HCT116 (cell line): Measurements from ENCODE around the gene KIFC1. TPM values are rescaled to one million over a fixed set of nuclear protein-coding genes. Genes with fewer than 3 reads are reported as not detected.
A peak's percentile ranks its signal among the peaks of the same experiment; 100 is the strongest.

Source experiments
- ATAC-seq: fragments of 200-7000 bp; cut with Tn5 transposase; 2 replicates; pipeline ENCODE4 v1.9.1; 2020; ENCODE audit warnings: mild to moderate bottlenecking, moderate library complexity
- BruUV-seq: library from RNA; stranded (reverse); fragments of 400-500 nt; replicated peaks from 2 replicates; lab custom pipeline; 2021; lab: Mats Ljungman, UMichigan
- CTCF ChIA-PET: fragments of 300-600 bp; sonication (Branson Sonifier 250); formaldehyde crosslinking; loops from one replicate; lab custom pipeline; 2021; ENCODE audit warnings: antibody characterized with exemption; lab: Charles Lee
- POLR2A ChIA-PET: fragments of 300-600, 350-600 bp; sonication (Branson Sonifier 250); formaldehyde crosslinking; loops from one replicate; lab custom pipeline; 2021; ENCODE audit warnings: antibody characterized with exemption; lab: Charles Lee
- RAD21 ChIA-PET, 2 experiments: fragments of 300-600 bp; sonication (Branson Sonifier 250); formaldehyde crosslinking; loops; one replicate each; lab custom pipeline; 2023; ENCODE audit warnings: low total read pairs in 2 of 2; ENCODE audit not compliant: uncharacterized antibody in 2 of 2, unreplicated experiment in 2 of 2, low non-redundant PET in 1 of 2; lab: Charles Lee
- DNase-seq: peaks from one replicate; pipeline ENCODE4 v3.0.0-alpha.2; 2010; ENCODE audit warnings: low read depth, low spot score
- H2AFZ ChIP-seq: fragments of 200-600 bp; shearing (Covaris generic), sonication (generic); 2 replicates; pipeline ENCODE4 v1.6.1; 2017; ENCODE audit warnings: low read depth, mixed run types, mixed read lengths, antibody characterized with exemption, low read length; ENCODE audit not compliant: poor library complexity, severe bottlenecking
- H3K27ac ChIP-seq: 2 replicates; pipeline ENCODE4 v1.5.1; 2012; ENCODE audit warnings: low read depth, low read length
- H3K27me3 ChIP-seq: fragments of 200-600 bp; sonication (generic); 2 replicates; pipeline ENCODE4 v1.6.1; 2016; ENCODE audit warnings: mixed run types, low read length, mixed read lengths; ENCODE audit not compliant: insufficient read depth
- H3K36me3 ChIP-seq, 2 experiments: fragments of 200-500 bp in 1 of 2; fragments of 200-600 bp in 1 of 2; sonication (Bioruptor generic) in 1 of 2; sonication (generic) in 1 of 2; 2 replicates each; pipeline versions ENCODE4 v1.5.1 to v1.6.1; 2014 to 2016; ENCODE audit warnings: low read length in 2 of 2, inconsistent platforms in 1 of 2, mixed read lengths in 1 of 2, mixed run types in 1 of 2; ENCODE audit not compliant: insufficient read depth in 2 of 2, control insufficient read depth in 1 of 2
- H3K4me1 ChIP-seq, 2 experiments: fragments of 200-600 bp in 1 of 2; sonication (generic) in 1 of 2; 2 replicates each; pipeline versions ENCODE4 v1.5.1 to v1.6.1; 2012 to 2017; ENCODE audit warnings: low read length in 2 of 2, inconsistent platforms in 1 of 2, mild to moderate bottlenecking in 1 of 2, mixed read lengths in 1 of 2, mixed run types in 1 of 2, moderate library complexity in 1 of 2; ENCODE audit not compliant: insufficient read depth in 2 of 2, control insufficient read depth in 1 of 2
- H3K4me2 ChIP-seq: fragments of 200-600 bp; sonication (generic); 2 replicates; pipeline ENCODE4 v1.6.1; 2017; ENCODE audit warnings: mixed run types, low read length, mixed read lengths
- H3K4me3 ChIP-seq, 2 experiments: fragments of 200-600 bp in 1 of 2; sonication (generic) in 1 of 2; replicated peaks in 1 of 2; 2 replicates each; pipeline ENCODE4 v1.5.1; 2011 to 2016; ENCODE audit warnings: low read length in 2 of 2, control low read depth in 1 of 2, low read depth in 1 of 2, mild to moderate bottlenecking in 1 of 2, mixed read lengths in 1 of 2, mixed run types in 1 of 2
- H3K79me2 ChIP-seq: fragments of 200-600 bp; sonication (generic); 2 replicates; pipeline ENCODE4 v1.6.1; 2017; ENCODE audit warnings: mild to moderate bottlenecking, mixed run types, low read length, moderate library complexity, mixed read lengths; ENCODE audit not compliant: insufficient read depth
- H3K9ac ChIP-seq: fragments of 200-600 bp; sonication (generic); 2 replicates; pipeline ENCODE4 v1.6.1; 2016; ENCODE audit warnings: low read length, mixed read lengths
- H3K9me2 ChIP-seq: fragments of 200-600 bp; sonication (generic), shearing (Covaris generic); 2 replicates; pipeline ENCODE4 v1.6.1; 2017; ENCODE audit warnings: mixed run types, mild to moderate bottlenecking, moderate library complexity; ENCODE audit not compliant: insufficient read depth
- H3K9me3 ChIP-seq, 2 experiments: fragments of 200-500 bp in 1 of 2; fragments of 200-600 bp in 1 of 2; sonication (Bioruptor generic) in 1 of 2; sonication (generic) in 1 of 2; 2 replicates each; pipeline ENCODE4 v1.6.1; 2014 to 2017; ENCODE audit warnings: low read length in 2 of 2, mixed read lengths in 2 of 2, inconsistent platforms in 1 of 2, low read depth in 1 of 2, mild to moderate bottlenecking in 1 of 2, mixed run types in 1 of 2, moderate library complexity in 1 of 2; ENCODE audit not compliant: control insufficient read depth in 1 of 2, insufficient read depth in 1 of 2
- H4K20me1 ChIP-seq: fragments of 200-600 bp; sonication (generic), shearing (Covaris generic); 2 replicates; pipeline ENCODE4 v1.6.1; 2017; ENCODE audit warnings: mixed run types, mild to moderate bottlenecking, moderate library complexity; ENCODE audit not compliant: insufficient read depth
- CBX3 ChIP-seq: IDR thresholded peaks from 2 replicates; pipeline ENCODE4 v1.6.1; 2012; ENCODE audit warnings: low read depth
- CEBPB ChIP-seq: IDR thresholded peaks from 2 replicates; pipeline ENCODE4 v1.6.1; 2012; ENCODE audit warnings: low read depth
- EGR1 ChIP-seq: IDR thresholded peaks from 2 replicates; pipeline ENCODE4 v1.6.1; 2012; ENCODE audit warnings: low read depth
- EZH2 ChIP-seq: fragments of 200-600 bp; sonication (generic); IDR thresholded peaks from 2 replicates; pipeline ENCODE4 v1.6.1; 2017; ENCODE audit warnings: antibody characterized with exemption, mixed run types
- EZH2phosphoT487 ChIP-seq: fragments of 200-600 bp; IDR thresholded peaks from 2 replicates; pipeline ENCODE4 v1.6.1; 2018; ENCODE audit warnings: antibody characterized with exemption, borderline replicate concordance
- FOSL1 ChIP-seq: IDR thresholded peaks from 2 replicates; pipeline ENCODE4 v1.6.1; 2012; ENCODE audit warnings: low read depth
- JUND ChIP-seq: IDR thresholded peaks from 2 replicates; pipeline ENCODE4 v1.6.1; 2012
- POLR2A ChIP-seq: IDR thresholded peaks from 2 replicates; pipeline ENCODE4 v1.7.0; 2011; ENCODE audit warnings: borderline replicate concordance; ENCODE audit not compliant: insufficient read depth, insufficient read length; ENCODE audit errors: extremely low read depth
- SP1 ChIP-seq: IDR thresholded peaks from 2 replicates; pipeline ENCODE4 v1.6.1; 2012; ENCODE audit warnings: low read depth
- TCF7L2 ChIP-seq: IDR thresholded peaks from 2 replicates; pipeline ENCODE4 v1.7.0; 2011; ENCODE audit warnings: borderline replicate concordance, inconsistent platforms; ENCODE audit not compliant: insufficient read depth, insufficient read length; ENCODE audit errors: extremely low read depth
- ZFX ChIP-seq: fragments of 450-650 bp; IDR thresholded peaks from 2 replicates; pipeline ENCODE4 v1.6.1; 2017
- ZNF274 ChIP-seq: fragments of 200-500 bp; sonication (Bioruptor generic); IDR thresholded peaks from 2 replicates; pipeline ENCODE4 v1.6.1; 2014; ENCODE audit warnings: mild to moderate bottlenecking, low read depth, low read length, inconsistent platforms
- intact Hi-C: fragments of 100-400 bp; cut with micrococcal nuclease; formaldehyde crosslinking; loops from 2 replicates; pipeline ENCODE4 v1.10.0; 2022
- total RNA-seq: library from RNA; stranded (reverse); gene quantifications from one replicate; pipeline ENCODE4 v1.2.1, GENCODE V29; 2021; ENCODE audit not compliant: unreplicated experiment
- TF ChIP-seq, protein P1 (sequence below): IDR thresholded peaks from 2 replicates; pipeline ENCODE4 v1.6.1; 2012
- TF ChIP-seq, protein P2 (sequence below): IDR thresholded peaks from 2 replicates; pipeline ENCODE4 v1.6.1; 2012

The KIFC1 gene
- total RNA-seq, 1 experiment from 2014 or later, result 84.7 TPM

DNA sequence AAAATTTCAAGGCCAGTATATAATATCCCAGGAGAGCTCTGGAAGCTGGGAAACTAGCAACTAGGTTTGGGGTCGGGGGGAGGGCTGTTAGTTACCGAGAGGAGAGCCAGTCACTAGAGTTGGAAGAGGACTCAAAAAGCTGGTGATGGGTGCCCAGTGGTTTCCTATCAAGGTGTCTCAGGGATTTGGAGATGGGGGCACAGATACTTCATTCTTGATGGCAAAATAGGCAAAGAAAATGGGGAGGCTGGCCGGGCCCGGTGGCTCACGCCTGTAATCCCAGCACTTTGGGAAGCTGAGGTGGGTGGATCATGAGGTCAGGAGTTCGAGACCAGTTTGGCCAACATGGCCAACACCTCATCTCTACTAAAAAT is 20.0 kb downstream of the KIFC1 start:
- ChIA-PET RAD21 (no interaction called here), CTCF (no interaction called here), POLR2A (no interaction called here)
- DNase-seq (no peak), ATAC-seq (no peak)
- H4K20me1 ChIP-seq, result no peaks in the 10 kb centered on the region
- H3K27ac ChIP-seq, result 0 out of 2 replicates have a peak overlapping the region, but pooled peaks have one; percentile 59
- no peaks in the 10 kb centered on the region for H3K9me3 ChIP-seq
- no TSS peak for BruUV-seq
- no peaks in the 10 kb centered on the region for H3K27me3 ChIP-seq
- H3K36me3 ChIP-seq, result peaks cover 9 to 46% of the 10 kb centered on the region in 2 experiments; a peak in 3 of 4 replicates
- peak overlapping the region; percentile 78 for H3K9ac ChIP-seq
- H2AFZ ChIP-seq, result no peak overlapping the region
- peak overlapping the region; percentile 67 to 77 for H3K4me3 ChIP-seq
- peaks cover 8 to 25% of the 10 kb centered on the region in 2 experiments; a peak in 3 of 4 replicates for H3K4me1 ChIP-seq
- H3K4me2 ChIP-seq, result peak overlapping the region; percentile 96
- intact Hi-C loops, result loop anchor here (5.0 to 10.0 kb wide), 2 partner anchors 114 to 207 kb away; partner anchors contain the start of genes HSD17B8, RGL2, RING1 and RXRB
- no peak for TF ChIP-seq TCF7L2
- TF ChIP-seq, protein P1, sequence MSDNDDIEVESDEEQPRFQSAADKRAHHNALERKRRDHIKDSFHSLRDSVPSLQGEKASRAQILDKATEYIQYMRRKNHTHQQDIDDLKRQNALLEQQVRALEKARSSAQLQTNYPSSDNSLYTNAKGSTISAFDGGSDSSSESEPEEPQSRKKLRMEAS, result no peak
- TF ChIP-seq CBX3, result no peak
- no peak for TF ChIP-seq FOSL1
- TF ChIP-seq, all 23 proteins: peak for 0
- peaks cover 27% of the 10 kb centered on the region for H3K79me2 ChIP-seq
- H3K9me2 ChIP-seq, result no peaks in the 10 kb centered on the region

DNA sequence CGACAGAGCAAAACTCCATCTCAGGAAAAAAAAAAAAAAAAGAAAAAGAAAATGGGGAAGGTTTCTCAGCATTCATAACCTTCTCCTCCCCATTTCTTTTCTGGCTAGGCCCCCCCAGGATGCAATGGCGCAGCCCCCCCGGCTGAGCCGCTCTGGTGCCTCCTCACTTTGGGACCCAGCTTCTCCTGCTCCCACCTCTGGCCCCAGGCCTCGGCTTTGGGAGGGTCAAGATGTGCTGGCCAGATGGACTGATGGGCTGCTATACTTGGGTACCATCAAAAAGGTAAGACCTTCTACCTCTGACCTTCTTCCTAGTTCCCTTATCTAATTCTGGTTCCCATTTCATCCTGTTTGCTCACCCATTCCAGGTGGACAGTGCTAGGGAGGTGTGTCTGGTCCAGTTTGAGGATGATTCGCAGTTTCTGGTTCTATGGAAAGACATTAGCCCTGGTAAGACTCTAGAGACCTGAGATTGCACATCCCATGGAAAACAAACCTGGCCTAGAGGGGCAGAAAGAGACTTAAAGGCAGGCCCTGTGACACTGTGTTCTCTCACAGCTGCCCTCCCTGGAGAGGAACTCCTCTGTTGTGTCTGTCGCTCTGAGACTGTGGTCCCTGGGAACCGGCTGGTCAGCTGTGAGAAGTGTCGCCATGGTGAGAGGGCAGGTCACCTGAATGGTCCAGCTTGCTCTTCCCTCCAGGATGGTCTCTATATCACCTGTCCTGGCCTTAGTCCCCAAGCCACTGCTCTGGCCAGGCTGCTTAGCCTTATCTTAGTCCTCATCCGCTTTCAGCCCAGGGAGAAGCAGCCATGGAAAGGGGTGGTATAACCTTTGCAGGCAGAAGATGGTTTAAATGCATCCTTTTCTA is 20.8 kb downstream of the KIFC1 start:
- no peak overlapping the region for H2AFZ ChIP-seq
- TF ChIP-seq SP1, result no peak
- TF ChIP-seq ZNF274, result no peak
- no peak for TF ChIP-seq ZFX
- TF ChIP-seq JUND, result no peak
- no peak for TF ChIP-seq POLR2A
- TF ChIP-seq, protein P2, sequence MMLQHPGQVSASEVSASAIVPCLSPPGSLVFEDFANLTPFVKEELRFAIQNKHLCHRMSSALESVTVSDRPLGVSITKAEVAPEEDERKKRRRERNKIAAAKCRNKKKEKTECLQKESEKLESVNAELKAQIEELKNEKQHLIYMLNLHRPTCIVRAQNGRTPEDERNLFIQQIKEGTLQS, result no peak
- no peak for TF ChIP-seq EGR1
- TF ChIP-seq EZH2, result no peak
- no peak for TF ChIP-seq CEBPB
- TF ChIP-seq EZH2phosphoT487, result no peak
- TF ChIP-seq FOSL1, result no peak
- H3K27ac ChIP-seq, result no peak overlapping the region
- H3K79me2 ChIP-seq, result peaks cover 35% of the 10 kb centered on the region
- peak overlapping the region; percentile 96; the same call in 1 of the 2 replicates for H3K4me2 ChIP-seq
- peaks cover 10 to 32% of the 10 kb centered on the region in 2 experiments; a peak in 3 of 4 replicates for H3K4me1 ChIP-seq
- H3K36me3 ChIP-seq, result peaks cover 8 to 39% of the 10 kb centered on the region in 2 experiments; a peak in 3 of 4 replicates
- RAD21 ChIA-PET, result no interaction called here
- 0 out of 2 replicates have a peak overlapping the region, but pooled peaks have one; percentile 11 for H3K9ac ChIP-seq
- ATAC-seq (no peak), DNase-seq (no peak)
- no peaks in the 10 kb centered on the region for H3K9me2 ChIP-seq
- TSS peak; percentile 39 for BruUV-seq
- H3K27me3 ChIP-seq, result no peaks in the 10 kb centered on the region
- POLR2A ChIA-PET, result no interaction called here
- H3K9me3 ChIP-seq, result no peaks in the 10 kb centered on the region
- CTCF ChIA-PET, result no interaction called here
- no peaks in the 10 kb centered on the region for H4K20me1 ChIP-seq
- intact Hi-C loops, result loop anchor here (5.0 to 10.0 kb wide), 2 partner anchors 115 to 208 kb away; partner anchors contain the start of genes HSD17B8, RGL2, RING1 and RXRB
- H3K4me3 ChIP-seq, result no peak overlapping the region
